H1 (cell line): ENCODE data around the gene SAMD9L. TPM values are rescaled to one million over a fixed set of nuclear protein-coding genes. Genes with fewer than 3 reads are reported as not detected.

Source experiments
- CREB1 ChIP-seq: IDR thresholded peaks from 2 replicates; pipeline ENCODE4 v1.6.1; 2012; ENCODE audit warnings: inconsistent platforms
- RAD21 ChIP-seq, 2 experiments: IDR thresholded peaks in 1 of 2; conservative IDR thresholded peaks in 1 of 2; 2 replicates each; pipeline ENCODE4 v1.6.1; 2011; ENCODE audit warnings: low read depth in 2 of 2, low read length in 2 of 2, improper control_type of control experiment in 1 of 2, inconsistent platforms in 1 of 2, mild to moderate bottlenecking in 1 of 2, moderate library complexity in 1 of 2
- RXRA ChIP-seq: IDR thresholded peaks from 2 replicates; pipeline ENCODE4 v1.6.1; 2011; ENCODE audit warnings: low read depth, mild to moderate bottlenecking, low read length, moderate library complexity; ENCODE audit not compliant: insufficient read depth
- polyA plus RNA-seq, 7 experiments: library from polyadenylated mRNA; depleted of rRNA in 3 of 7; stranded (reverse) in 5 of 7; unstranded in 2 of 7; fragments of >200 nt in 5 of 7; fragments of 200-250 nt in 2 of 7; gene quantifications; 1 replicate in 5 of 7; 2 replicates in 1 of 7; 4 replicates in 1 of 7; pipeline versions ENCODE4 v1.2.1 to v1.2.3, GENCODE V29; 2011 to 2013; ENCODE audit warnings: missing spikeins in 2 of 7, mixed read lengths in 2 of 7
- total RNA-seq: library from RNA; stranded (reverse); fragmentation: NEBNext Ultra II Directional; extraction: Animal tissue kit (Norgen Biotek cat#: 25700); gene quantifications from 2 replicates; pipeline ENCODE4 v1.2.1, GENCODE V29; 2021

The SAMD9L gene
- total and polyA plus RNA-seq, 2 of the 8 experiments (the other 6 are each of a cell fraction or from before 2014, with no cell fraction given): not detected

- TF ChIP-seq RXRA: no peak
- no peak for TF ChIP-seq CREB1
- no peak for TF ChIP-seq RAD21 (IDR thresholded peaks at IDR 0.05 in 1 of 2, conservative IDR thresholded peaks at IDR 0.05 in 1 of 2; ENCODE audit: low read depth in 2 of 2, low read length in 2 of 2)
Observed at GRCh38 chr7:93142127-93142526, 6.1 kb downstream of the SAMD9L start (continued).
